Type B pancreatic cell (in vitro differentiated cells): ENCODE data around the gene BCAT1. TPM values are rescaled to one million over a fixed set of nuclear protein-coding genes. Genes with fewer than 3 reads are reported as not detected.

Source experiments
- DNase-seq: peaks from one replicate; pipeline ENCODE4 v3.0.0; 2021; ENCODE audit warnings: mixed read lengths; ENCODE audit not compliant: unreplicated experiment; ENCODE audit errors: extremely low spot score
- H3K27ac Mint-ChIP-seq: 2 replicates; pipeline ENCODE4 v1.8.0; 2021; ENCODE audit warnings: mild to moderate bottlenecking, mixed read lengths
- H3K27me3 Mint-ChIP-seq: 2 replicates; pipeline ENCODE4 v1.8.0; 2021; ENCODE audit warnings: mixed read lengths
- H3K36me3 Mint-ChIP-seq: 2 replicates; pipeline ENCODE4 v1.8.0; 2021; ENCODE audit warnings: mixed read lengths
- H3K4me1 Mint-ChIP-seq: one replicate; pipeline ENCODE4 v1.8.0; 2021; ENCODE audit warnings: mixed read lengths; ENCODE audit not compliant: unreplicated experiment
- H3K4me3 Mint-ChIP-seq: 2 replicates; pipeline ENCODE4 v1.8.0; 2021; ENCODE audit warnings: mild to moderate bottlenecking, mixed read lengths
- H3K9me3 Mint-ChIP-seq: 2 replicates; pipeline ENCODE4 v1.8.0; 2021; ENCODE audit warnings: mixed read lengths
- total RNA-seq: library from RNA; stranded (reverse); gene quantifications from 2 replicates; pipeline ENCODE4 v1.2.1, GENCODE V29; 2021; ENCODE audit warnings: low replicate concordance
- TF ChIP-seq, protein P1 (sequence below): fragments of 200-600 bp; sonication (generic); conservative IDR thresholded peaks from 2 replicates; pipeline ENCODE4 v1.5.0; 2021; ENCODE audit warnings: antibody characterized with exemption, mild to moderate bottlenecking

Gene BCAT1
- total RNA-seq, 1 donor from 2014 or later, result 153 TPM

DNA sequence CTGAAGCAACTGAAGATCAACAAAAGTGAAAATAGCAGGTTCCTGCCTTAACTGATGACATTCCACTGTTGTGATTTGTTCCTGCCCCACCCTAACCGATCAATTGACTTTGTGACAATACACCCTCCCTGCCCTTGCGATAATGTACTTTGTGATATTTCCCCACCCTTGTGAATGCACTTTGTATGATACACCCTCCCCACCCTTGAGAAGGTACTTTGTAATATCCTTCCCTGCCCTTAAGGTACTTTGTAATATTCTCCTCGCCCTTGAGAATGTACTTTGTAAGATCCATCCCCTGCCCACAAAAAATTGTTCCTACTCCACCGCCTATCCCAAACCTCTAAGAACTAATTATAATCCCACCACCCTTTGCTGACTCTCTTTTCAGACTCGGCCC lies 41.4 kb downstream of the BCAT1 start:
- no peak overlapping the region for H3K27ac Mint-ChIP-seq
- H3K4me1 Mint-ChIP-seq, result peaks cover 11% of the 10 kb centered on the region
- peaks cover 25% of the 10 kb centered on the region for H3K36me3 Mint-ChIP-seq
- H3K4me3 Mint-ChIP-seq, result no peak overlapping the region
- no peaks in the 10 kb centered on the region for H3K9me3 Mint-ChIP-seq
- H3K27me3 Mint-ChIP-seq, result peaks cover 15% of the 10 kb centered on the region
- DNase-seq, result no peak
- TF ChIP-seq, protein P1, sequence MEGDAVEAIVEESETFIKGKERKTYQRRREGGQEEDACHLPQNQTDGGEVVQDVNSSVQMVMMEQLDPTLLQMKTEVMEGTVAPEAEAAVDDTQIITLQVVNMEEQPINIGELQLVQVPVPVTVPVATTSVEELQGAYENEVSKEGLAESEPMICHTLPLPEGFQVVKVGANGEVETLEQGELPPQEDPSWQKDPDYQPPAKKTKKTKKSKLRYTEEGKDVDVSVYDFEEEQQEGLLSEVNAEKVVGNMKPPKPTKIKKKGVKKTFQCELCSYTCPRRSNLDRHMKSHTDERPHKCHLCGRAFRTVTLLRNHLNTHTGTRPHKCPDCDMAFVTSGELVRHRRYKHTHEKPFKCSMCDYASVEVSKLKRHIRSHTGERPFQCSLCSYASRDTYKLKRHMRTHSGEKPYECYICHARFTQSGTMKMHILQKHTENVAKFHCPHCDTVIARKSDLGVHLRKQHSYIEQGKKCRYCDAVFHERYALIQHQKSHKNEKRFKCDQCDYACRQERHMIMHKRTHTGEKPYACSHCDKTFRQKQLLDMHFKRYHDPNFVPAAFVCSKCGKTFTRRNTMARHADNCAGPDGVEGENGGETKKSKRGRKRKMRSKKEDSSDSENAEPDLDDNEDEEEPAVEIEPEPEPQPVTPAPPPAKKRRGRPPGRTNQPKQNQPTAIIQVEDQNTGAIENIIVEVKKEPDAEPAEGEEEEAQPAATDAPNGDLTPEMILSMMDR, result no peak

DNA sequence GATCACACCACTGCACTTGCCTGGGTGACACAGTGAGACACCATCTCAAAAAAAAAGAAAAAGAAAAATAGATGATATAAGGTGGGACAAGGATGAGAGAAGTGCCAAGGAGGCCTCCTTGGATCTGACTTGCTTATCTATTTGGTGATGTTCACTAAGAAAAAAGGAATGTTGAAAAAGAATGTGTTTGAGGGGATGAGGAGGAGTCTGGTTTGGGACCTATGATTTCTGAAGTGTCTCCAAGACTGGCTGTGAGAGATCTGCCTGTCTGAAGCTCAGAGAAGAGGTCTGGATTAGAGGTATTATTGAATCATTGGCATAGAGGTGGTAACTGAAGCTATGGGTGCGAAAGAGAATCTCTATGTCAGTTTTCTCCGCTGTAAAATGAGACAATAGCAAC lies 42.8 kb downstream of the BCAT1 start:
- Mint-ChIP-seq H3K27ac (no peak overlapping the region), H3K36me3 (peaks cover 28% of the 10 kb centered on the region), H3K9me3 (no peaks in the 10 kb centered on the region), H3K4me3 (no peak overlapping the region), H3K4me1 (peaks cover 5% of the 10 kb centered on the region), H3K27me3 (peaks cover 28% of the 10 kb centered on the region)
- TF ChIP-seq, protein P1, result no peak
- DNase-seq, result no peak

DNA sequence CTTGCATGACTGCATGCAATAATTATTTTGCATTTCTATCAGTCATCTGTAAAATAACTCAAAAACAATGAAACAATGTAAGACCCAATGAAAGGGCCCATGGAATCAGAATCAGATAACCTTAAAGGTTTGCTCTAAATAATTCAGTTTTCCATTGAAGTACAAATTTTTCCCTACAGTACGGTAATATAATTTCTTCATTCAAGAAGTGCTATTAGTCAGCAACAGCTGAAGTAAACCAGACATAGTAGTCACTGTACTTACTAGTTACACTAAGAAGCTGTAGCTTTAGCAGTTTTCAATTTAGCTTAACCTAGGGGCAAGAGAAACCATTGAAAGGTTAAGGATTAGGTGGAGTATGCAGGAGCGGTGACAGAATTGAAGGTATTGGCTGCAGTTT lies 43.5 kb downstream of the BCAT1 start:
- no peak for DNase-seq
- Mint-ChIP-seq H3K36me3 (peaks cover 31% of the 10 kb centered on the region), H3K4me1 (peaks cover 5% of the 10 kb centered on the region), H3K27ac (no peak overlapping the region), H3K4me3 (no peak overlapping the region), H3K9me3 (no peaks in the 10 kb centered on the region), H3K27me3 (peaks cover 32% of the 10 kb centered on the region)
- TF ChIP-seq, protein P1, result no peak

DNA sequence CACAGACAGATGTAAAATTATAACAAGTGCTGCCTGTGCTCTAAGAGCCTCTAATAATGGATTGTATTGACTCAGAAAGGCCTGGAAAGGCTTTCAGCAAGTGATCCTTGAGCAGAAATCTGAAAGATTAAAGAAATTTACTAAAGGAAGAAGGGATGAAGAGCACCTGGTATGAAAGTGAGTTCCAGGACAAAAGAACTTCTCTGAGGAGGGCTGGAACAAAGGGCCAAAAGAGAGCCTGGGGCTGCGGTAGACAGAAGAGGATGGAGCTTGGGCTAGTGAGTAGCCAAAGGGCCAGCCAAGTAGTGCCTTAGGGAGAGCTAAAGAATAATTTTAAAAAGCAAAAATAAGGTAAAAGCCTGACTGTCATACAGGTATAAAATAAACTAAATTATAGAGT lies 44.0 kb downstream of the BCAT1 start:
- no peak overlapping the region for H3K4me3 Mint-ChIP-seq
- H3K9me3 Mint-ChIP-seq, result no peaks in the 10 kb centered on the region
- TF ChIP-seq, protein P1, result no peak
- peaks cover 32% of the 10 kb centered on the region for H3K27me3 Mint-ChIP-seq
- H3K4me1 Mint-ChIP-seq, result peaks cover 5% of the 10 kb centered on the region
- H3K27ac Mint-ChIP-seq, result no peak overlapping the region
- H3K36me3 Mint-ChIP-seq, result peaks cover 30% of the 10 kb centered on the region
- no peak for DNase-seq

DNA sequence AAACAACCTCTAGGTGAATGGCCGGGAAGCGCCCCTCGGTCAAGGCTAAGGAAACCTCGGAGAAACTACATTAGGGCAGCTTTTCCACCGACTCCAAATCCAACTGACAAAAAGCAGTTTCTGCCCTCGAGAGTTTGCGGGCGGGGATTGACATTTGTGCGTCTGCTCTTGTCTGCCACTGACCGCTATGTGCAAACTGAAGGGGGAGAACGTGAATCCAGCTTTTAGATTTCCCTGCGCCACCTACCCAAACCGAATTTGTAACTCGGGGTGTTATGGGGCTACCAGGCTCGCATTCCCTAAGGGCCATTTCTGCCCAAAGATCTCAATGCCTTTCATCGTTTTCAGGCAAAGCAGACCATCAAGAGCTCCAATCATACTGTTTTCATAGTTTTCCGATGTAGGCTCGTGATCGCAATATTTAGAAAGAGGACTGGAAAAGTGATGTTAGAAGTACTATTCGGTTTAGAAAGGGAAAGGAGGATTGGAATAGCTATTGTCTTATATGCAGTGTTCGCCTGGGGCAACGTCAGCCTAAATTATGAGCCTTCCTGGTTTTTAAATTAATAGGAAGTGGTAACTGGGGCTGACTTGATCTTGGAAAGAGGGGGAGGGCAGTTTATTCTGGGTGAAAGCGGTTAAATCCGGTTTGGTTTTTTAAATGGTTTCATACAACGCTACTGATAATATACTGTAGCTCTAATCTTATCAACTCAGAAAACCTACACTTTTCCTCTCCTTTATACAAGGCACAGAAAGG lies 45.4 kb downstream of the BCAT1 start:
- peak overlapping the region; percentile 94 for H3K4me3 Mint-ChIP-seq
- H3K4me1 Mint-ChIP-seq, result peaks cover 5% of the 10 kb centered on the region
- no peak for DNase-seq
- H3K9me3 Mint-ChIP-seq, result no peaks in the 10 kb centered on the region
- peaks cover 35% of the 10 kb centered on the region for H3K36me3 Mint-ChIP-seq
- TF ChIP-seq, protein P1, result no peak
- peak overlapping the region; percentile 35 for H3K27ac Mint-ChIP-seq
- peaks cover 34% of the 10 kb centered on the region for H3K27me3 Mint-ChIP-seq
